IMR-90 (cell line): ENCODE results near the gene LGALS1. TPM values are rescaled to one million over a fixed set of nuclear protein-coding genes. Genes with fewer than 3 reads are reported as not detected.

Experiments
- ATAC-seq: fragments of 200-7000 bp; cut with Tn5 transposase; 2 replicates; pipeline ENCODE4 v1.9.1; 2020; ENCODE audit warnings: low read depth, mild to moderate bottlenecking, moderate library complexity
- BruUV-seq: library from RNA; stranded (reverse); fragments of 400-500 nt; replicated peaks from 2 replicates; lab custom pipeline; 2021; lab: Mats Ljungman, UMichigan
- CTCF ChIA-PET: fragments of 300-600 bp; formaldehyde crosslinking; extraction: SDS; loops from one replicate; lab custom pipeline; 2021; ENCODE audit warnings: antibody characterized with exemption; lab: Yijun Ruan, JAX
- POLR2A ChIA-PET: fragments of 300-600 bp; sonication (Branson Sonifier 250); formaldehyde crosslinking; loops from one replicate; lab custom pipeline; 2022; ENCODE audit warnings: antibody characterized with exemption; ENCODE audit not compliant: unreplicated experiment; lab: Charles Lee
- DNase-seq: peaks from one replicate; pipeline ENCODE4 v3.0.0; 2013
- H2AFZ ChIP-seq: replicated peaks from 2 replicates; pipeline ENCODE3; 2013; ENCODE audit warnings: low read length, mild to moderate bottlenecking; ENCODE audit not compliant: poor library complexity
- H2AK5ac ChIP-seq: 2 replicates; pipeline ENCODE4 v1.6.1; 2013; ENCODE audit warnings: low read depth, low read length, inconsistent platforms
- H2AK9ac ChIP-seq: replicated peaks from 2 replicates; pipeline ENCODE3; 2013; ENCODE audit warnings: mild to moderate bottlenecking, low read depth, low read length, moderate library complexity; ENCODE audit not compliant: poor library complexity
- H2BK120ac ChIP-seq: 2 replicates; pipeline ENCODE4 v1.6.1; 2013; ENCODE audit warnings: low read depth, low read length, inconsistent platforms
- H2BK15ac ChIP-seq: 3 replicates; pipeline ENCODE4 v1.6.1; 2013; ENCODE audit warnings: low read depth, low read length, inconsistent platforms
- H2BK20ac ChIP-seq: 2 replicates; pipeline ENCODE4 v1.6.1; 2013; ENCODE audit warnings: low read depth, mild to moderate bottlenecking, inconsistent platforms, low read length, moderate library complexity
- H2BK5ac ChIP-seq: 2 replicates; pipeline ENCODE4 v1.6.1; 2013; ENCODE audit warnings: mild to moderate bottlenecking, low read depth, low read length, inconsistent platforms; ENCODE audit not compliant: poor library complexity, severe bottlenecking
- H3K14ac ChIP-seq: replicated peaks from 2 replicates; pipeline ENCODE4 v1.6.1; 2013; ENCODE audit warnings: low read depth, low read length, inconsistent platforms
- H3K18ac ChIP-seq: 2 replicates; pipeline ENCODE4 v1.6.1; 2013; ENCODE audit warnings: low read depth, low read length, control low read depth
- H3K23ac ChIP-seq: 2 replicates; pipeline ENCODE4 v1.6.1; 2013; ENCODE audit warnings: low read depth, low read length, inconsistent platforms
- H3K27ac ChIP-seq: 2 replicates; pipeline ENCODE4 v1.5.1; 2013; ENCODE audit warnings: mild to moderate bottlenecking, control low read depth, low read length; ENCODE audit not compliant: insufficient read depth
- H3K27me3 ChIP-seq: 2 replicates; pipeline ENCODE4 v1.6.1; 2013; ENCODE audit warnings: low read length; ENCODE audit not compliant: control insufficient read depth, insufficient read depth
- H3K36me3 ChIP-seq: 2 replicates; pipeline ENCODE4 v1.6.1; 2013; ENCODE audit warnings: low read length, mixed read lengths; ENCODE audit not compliant: control insufficient read depth, insufficient read depth
- H3K4ac ChIP-seq: 2 replicates; pipeline ENCODE4 v1.6.1; 2013; ENCODE audit warnings: low read depth, low read length, inconsistent platforms
- H3K4me1 ChIP-seq: 2 replicates; pipeline ENCODE4 v1.6.1; 2013; ENCODE audit warnings: low read length, mixed read lengths; ENCODE audit not compliant: control insufficient read depth, insufficient read depth
- H3K4me2 ChIP-seq: 2 replicates; pipeline ENCODE4 v1.6.1; 2013; ENCODE audit warnings: low read depth, mild to moderate bottlenecking, control low read depth, low read length, moderate library complexity
- H3K4me3 ChIP-seq: 2 replicates; pipeline ENCODE4 v1.5.1; 2013; ENCODE audit warnings: low read depth, mild to moderate bottlenecking, control low read depth, low read length, moderate library complexity; ENCODE audit not compliant: insufficient read depth
- H3K56ac ChIP-seq: 2 replicates; pipeline ENCODE4 v1.6.1; 2013; ENCODE audit warnings: low read length, inconsistent platforms; ENCODE audit not compliant: insufficient read depth; ENCODE audit errors: extremely low read depth
- H3K79me1 ChIP-seq, 2 experiments: 2 replicates each; pipeline ENCODE4 v1.6.1; 2013; ENCODE audit warnings: low read length in 2 of 2, inconsistent platforms in 1 of 2, low read depth in 1 of 2
- H3K9ac ChIP-seq: 2 replicates; pipeline ENCODE4 v1.6.1; 2013; ENCODE audit warnings: low read depth, low read length, control low read depth
- H3K9me1 ChIP-seq: 2 replicates; pipeline ENCODE4 v1.6.1; 2013; ENCODE audit warnings: low read length, inconsistent platforms; ENCODE audit not compliant: insufficient read depth
- H3K9me3 ChIP-seq: 2 replicates; pipeline ENCODE4 v1.6.1; 2013; ENCODE audit warnings: low read length; ENCODE audit not compliant: control insufficient read depth, insufficient read depth
- H4K20me1 ChIP-seq: 2 replicates; pipeline ENCODE4 v1.6.1; 2013; ENCODE audit warnings: low read length, inconsistent platforms; ENCODE audit not compliant: insufficient read depth
- H4K5ac ChIP-seq: 2 replicates; pipeline ENCODE4 v1.6.1; 2013; ENCODE audit warnings: mild to moderate bottlenecking, low read depth, low read length, control low read depth
- H4K8ac ChIP-seq, 2 experiments: 2 replicates each; pipeline ENCODE4 v1.6.1; 2013; ENCODE audit warnings: low read depth in 2 of 2, low read length in 2 of 2, control low read depth in 1 of 2, inconsistent platforms in 1 of 2
- H4K91ac ChIP-seq: 2 replicates; pipeline ENCODE4 v1.6.1; 2013; ENCODE audit warnings: low read depth, low read length, inconsistent platforms; ENCODE audit not compliant: insufficient read depth
- BHLHE40 ChIP-seq: fragments of 150-350 bp; IDR thresholded peaks from 2 replicates; pipeline ENCODE4 v1.6.1; 2016; ENCODE audit warnings: mild to moderate bottlenecking, low read depth, low read length
- CEBPB ChIP-seq: IDR thresholded peaks from 2 replicates; pipeline ENCODE4 v1.6.1; 2012; ENCODE audit warnings: low read depth, low read length, improper control_type of control experiment
- CTCF ChIP-seq: conservative IDR thresholded peaks from 2 replicates; pipeline ENCODE4 v1.5.1; 2012; ENCODE audit warnings: mild to moderate bottlenecking, low read depth, low read length, improper control_type of control experiment
- ELK1 ChIP-seq: fragments of 150-350 bp; IDR thresholded peaks from 2 replicates; pipeline ENCODE4 v1.6.1; 2016; ENCODE audit warnings: low read depth, mild to moderate bottlenecking, low read length, moderate library complexity, borderline replicate concordance
- MAFK ChIP-seq: IDR thresholded peaks from 2 replicates; pipeline ENCODE4 v1.6.1; 2012; ENCODE audit warnings: low read depth, low read length, improper control_type of control experiment
- MXI1 ChIP-seq: IDR thresholded peaks from 2 replicates; pipeline ENCODE4 v1.6.1; 2012; ENCODE audit warnings: low read depth, mild to moderate bottlenecking, low read length, moderate library complexity, borderline replicate concordance
- NFE2L2 ChIP-seq: fragments of 150-350 bp; IDR thresholded peaks from 2 replicates; pipeline ENCODE4 v1.6.1; 2016; ENCODE audit warnings: low read depth, mild to moderate bottlenecking, low read length
- POLR2A ChIP-seq: IDR thresholded peaks from 2 replicates; pipeline ENCODE4 v1.6.1; 2012; ENCODE audit warnings: mild to moderate bottlenecking, low read depth, low read length
- RAD21 ChIP-seq: IDR thresholded peaks from 2 replicates; pipeline ENCODE4 v1.6.1; 2012; ENCODE audit warnings: low read length, improper control_type of control experiment
- RCOR1 ChIP-seq: IDR thresholded peaks from 2 replicates; pipeline ENCODE4 v1.6.1; 2012; ENCODE audit warnings: mild to moderate bottlenecking, low read length, improper control_type of control experiment; ENCODE audit not compliant: insufficient replicate concordance
- RFX5 ChIP-seq: IDR thresholded peaks from 2 replicates; pipeline ENCODE4 v1.8.0; 2012; ENCODE audit warnings: low read depth, mild to moderate bottlenecking, low read length, moderate library complexity
- SMC3 ChIP-seq: fragments of 150-350 bp; IDR thresholded peaks from 2 replicates; pipeline ENCODE4 v1.6.1; 2016; ENCODE audit warnings: low read depth, mild to moderate bottlenecking, antibody characterized with exemption, low read length, moderate library complexity
- USF2 ChIP-seq: fragments of 150-350 bp; IDR thresholded peaks from 2 replicates; pipeline ENCODE4 v1.6.1; 2017; ENCODE audit warnings: mild to moderate bottlenecking, antibody characterized with exemption, low read length, low read depth
- WGBS, 2 experiments: methylation state at CpG; one replicate each; pipeline versions ENCODE4 v1.1.5 to v1.1.7; 2013; ENCODE audit warnings: missing lambda C conversion rate in 2 of 2; ENCODE audit not compliant: insufficient read length in 1 of 2; ENCODE audit errors: extremely low coverage in 2 of 2; 5-methylcytosine and 5-hydroxymethylcytosine counted together
- dilution Hi-C: fragments of 300-500 bp; cut with HindIII; formaldehyde crosslinking; loops from one replicate; pipeline ENCODE4 v1.14.3; 2018; ENCODE audit warnings: low sequenced_read_pairs; ENCODE audit not compliant: unreplicated experiment
- in situ Hi-C: fragments of 300-500 bp; cut with MboI; formaldehyde crosslinking; loops from 3 replicates; pipeline ENCODE4 v1.14.3; 2019; ENCODE audit warnings: low sequenced_read_pairs, inconsistent platforms, mixed read lengths
- intact Hi-C: fragments of 100-400 bp; cut with micrococcal nuclease; formaldehyde crosslinking; loops from 2 replicates; pipeline ENCODE4 v1.10.0; 2022
- polyA plus RNA-seq, 3 experiments: library from polyadenylated mRNA; depleted of rRNA; stranded (reverse); fragments of >200 nt; gene quantifications; 2 replicates each; pipeline ENCODE4 v1.2.3, GENCODE V29; 2012; ENCODE audit warnings: low replicate concordance in 1 of 3
- total RNA-seq: library from RNA; depleted of rRNA; stranded (reverse); fragments of >200 nt; gene quantifications from 2 replicates; pipeline ENCODE4 v1.2.3, GENCODE V29; 2012

Gene LGALS1
- total and polyA plus RNA-seq, 2 of the 4 experiments (the other 2 are of a cell fraction) = 11,896 to 15,383 TPM

GRCh38 chr22:37661160-37661924 is 14.1 kb upstream of the LGALS1 start:
- Histone ChIP-seq H2AFZ (peak overlapping the region; percentile 74), H3K9me3 (no peaks in the 10 kb centered on the region), H2BK20ac (peak overlapping the region; percentile 29; the same call in 1 of the 2 replicates), H2AK5ac (peak overlapping the region; percentile 84), H4K8ac (peak overlapping the region in 1 of 2 experiments; percentile 71; a peak in 2 of 4 replicates), H2AK9ac (peak overlapping the region; percentile 63), H3K4me1 (peaks cover 25% of the 10 kb centered on the region), H2BK5ac (peak overlapping the region; percentile 76), H4K20me1 (peaks cover 31% of the 10 kb centered on the region), H4K5ac (0 out of 2 replicates have a peak overlapping the region, but pooled peaks have one; percentile 5), H3K4ac (peak overlapping the region; percentile 61), H3K36me3 (peaks cover 8% of the 10 kb centered on the region), H2BK15ac (peak overlapping the region; percentile 81; the same call in 1 of the 3 replicates), H3K4me3 (no peak overlapping the region), H3K18ac (peak overlapping the region; percentile 58; the same call in 1 of the 2 replicates), H3K4me2 (peak overlapping the region; percentile 68), H4K91ac (peak overlapping the region; percentile 19; the same call in 1 of the 2 replicates), H2BK120ac (peak overlapping the region; percentile 23; the same call in 1 of the 2 replicates), H3K9me1 (peaks cover 11% of the 10 kb centered on the region), H3K56ac (peak overlapping the region; percentile 42; the same call in 1 of the 2 replicates), H3K23ac (peak overlapping the region; percentile 66; the same call in 1 of the 2 replicates), H3K79me1 (peaks cover 32 to 70% of the 10 kb centered on the region in 2 experiments; a peak in 3 of 4 replicates), H3K27ac (peak overlapping the region; percentile 74), H3K9ac (peak overlapping the region; percentile 26; the same call in 1 of the 2 replicates), H3K27me3 (no peaks in the 10 kb centered on the region), H3K14ac (peak overlapping the region; percentile 39)
- dilution Hi-C loops (no loop called here), intact Hi-C loops (loop anchor here (1.0 kb wide), 2 partner anchors 20 to 130 kb away; no protein-coding TSS in a partner anchor), in situ Hi-C loops (no loop called here)
- ChIA-PET CTCF (interaction anchor here (1.0 to 2.5 kb wide), 5 partner anchors 18 to 115 kb away, joined by 4 to 15 read pairs (median 5); no protein-coding TSS in a partner anchor), POLR2A (interaction anchor here (0.7 to 1.3 kb wide), 3 partner anchors 13 to 17 kb away, joined by 7 to 17 read pairs (median 12); partner anchors contain the start of gene LGALS1)
- ATAC-seq (peak; percentile 28), DNase-seq (peak; percentile 82)
- WGBS, 2 experiments = 9% methylated on average over 5 of the region's 12 CpGs; no CpG with 5 or more reads in 1 of the 2 experiments
- no TSS peak for BruUV-seq
- no peak for TF ChIP-seq MAFK
- peak; percentile 88 for TF ChIP-seq MXI1
- TF ChIP-seq POLR2A = no peak
- TF ChIP-seq RAD21 = peak; percentile 69
- no peak for TF ChIP-seq ELK1
- TF ChIP-seq CTCF = peak; percentile 63
- no peak for TF ChIP-seq BHLHE40
- TF ChIP-seq RCOR1 = no peak
- TF ChIP-seq RFX5 = no peak
- TF ChIP-seq NFE2L2 = no peak
- peak; percentile 39 for TF ChIP-seq SMC3
- TF ChIP-seq CEBPB = no peak
- TF ChIP-seq USF2 = no peak
